Activated CD4-positive, alpha-beta T cell treated with anti-CD3 and anti-CD28 coated beads, Interleukin-2, Interleukin-4, amounts not matched to agents 100 ng/mL and 50 ng/mL, durations not matched to agents 16 hours and 8 hours (primary cell): ENCODE results near the gene PIP4K2A.

Experiments used
- DNase-seq: peaks from one replicate; pipeline ENCODE4 v3.0.0-alpha.2; 2020; ENCODE audit warnings: low spot score

Gene PIP4K2A

GRCh38 chr10:22666287-22667092, 47.9 kb downstream of the PIP4K2A start:
- peak; percentile 73 for DNase-seq

GRCh38 chr10:22665329-22665728, 49.0 kb downstream of the PIP4K2A start:
- no peak for DNase-seq

GRCh38 chr10:22662733-22663330, 51.5 kb downstream of the PIP4K2A start:
- no peak for DNase-seq

- DNase-seq: no peak
These were observed 54.5 kb downstream of the PIP4K2A start for GRCh38 chr10:22659866-22660265.

GRCh38 chr10:22658745-22659410, 55.5 kb downstream of the PIP4K2A start:
- no peak for DNase-seq

GRCh38 chr10:22657566-22658225, 56.7 kb downstream of the PIP4K2A start:
- peak; percentile 48 for DNase-seq

GRCh38 chr10:22657024-22657423, 57.4 kb downstream of the PIP4K2A start:
- DNase-seq: no peak

- no peak for DNase-seq
These were observed 58.3 kb downstream of the PIP4K2A start for GRCh38 chr10:22656036-22656435.

GRCh38 chr10:22655312-22655981, 58.9 kb downstream of the PIP4K2A start:
- DNase-seq: peak; percentile 84

- DNase-seq: peak; percentile 62
These were observed 61.3 kb downstream of the PIP4K2A start for GRCh38 chr10:22652988-22653481.

- DNase-seq: no peak
These were observed 63.0 kb downstream of the PIP4K2A start for GRCh38 chr10:22651276-22651980.

GRCh38 chr10:22649994-22650393, 64.4 kb downstream of the PIP4K2A start:
- no peak for DNase-seq

GRCh38 chr10:22649390-22649841, 65.0 kb downstream of the PIP4K2A start:
- peak; percentile 64 for DNase-seq

- peak; percentile 54 for DNase-seq
These were observed 65.8 kb downstream of the PIP4K2A start for GRCh38 chr10:22648547-22648961.

GRCh38 chr10:22647244-22647643, 67.1 kb downstream of the PIP4K2A start:
- no peak for DNase-seq

GRCh38 chr10:22646388-22646853, 68.0 kb downstream of the PIP4K2A start:
- DNase-seq: peak; percentile 77

GRCh38 chr10:22644222-22644621, 70.2 kb downstream of the PIP4K2A start:
- DNase-seq: no peak

GRCh38 chr10:22643775-22644174, 70.6 kb downstream of the PIP4K2A start:
- no peak for DNase-seq

- DNase-seq: no peak
These were observed 71.3 kb downstream of the PIP4K2A start for GRCh38 chr10:22643116-22643515.

GRCh38 chr10:22641743-22642142, 72.6 kb downstream of the PIP4K2A start:
- DNase-seq: no peak

- DNase-seq: no peak
These were observed 74.0 kb downstream of the PIP4K2A start for GRCh38 chr10:22640359-22640758.
